ENCODE measurements around the gene TMEM119. TPM values are rescaled to one million over a fixed set of nuclear protein-coding genes. Genes with fewer than 3 reads are reported as not detected.

The TMEM119 gene
- total RNA-seq, 2 experiments from 2014 or later = 2.1 to 2.6 TPM

GRCh38 chr12:108595711-108596647 is 1.9 kb downstream of the TMEM119 start:
- no peaks in the 10 kb centered on the region for H3K9me3 ChIP-seq (ENCODE audit: control insufficient read depth in 1 of 2, insufficient read depth in 1 of 2, low read length in 2 of 2)
- H3K4me3 ChIP-seq (ENCODE audit: low read length) = no peak overlapping the region
- no peaks in the 10 kb centered on the region for H3K36me3 Mint-ChIP-seq (ENCODE audit: low read depth)
- H3K4me3 Mint-ChIP-seq = no peak overlapping the region
- H3K27ac ChIP-seq (ENCODE audit: low read depth in 1 of 2, low read length in 2 of 2) = no peak overlapping the region
- ATAC-seq (ENCODE audit: poor library complexity) (no peak), DNase-seq (no peak)
- POLR2A ChIA-PET = interaction anchor here (1.2 kb wide), 1 partner anchor 11 kb away, joined by 3 read pairs; no protein-coding TSS in a partner anchor
- no peak for TF ChIP-seq CTCF (IDR thresholded peaks at IDR 0.05)
- H3K27me3 Mint-ChIP-seq = no peaks in the 10 kb centered on the region
- H3K36me3 ChIP-seq (ENCODE audit: insufficient read depth, low read length) = no peaks in the 10 kb centered on the region
- H3K4me1 ChIP-seq (ENCODE audit: insufficient read depth, low read length) = no peaks in the 10 kb centered on the region
- no peaks in the 10 kb centered on the region for H3K9me3 Mint-ChIP-seq
- no peak overlapping the region for H3K27ac Mint-ChIP-seq
- intact Hi-C loops (cut with DNase I, micrococcal nuclease) = no loop called here
- CTCF ChIA-PET = no interaction called here
- H3K27me3 ChIP-seq (ENCODE audit: control insufficient read depth in 1 of 2, insufficient read depth in 2 of 2, low read length in 2 of 2) = no peaks in the 10 kb centered on the region
- no peaks in the 10 kb centered on the region for H3K4me1 Mint-ChIP-seq (ENCODE audit: low read depth)

GRCh38 chr12:108594960-108595710 is 2.7 kb downstream of the TMEM119 start:
- H3K27ac ChIP-seq (ENCODE audit: low read depth in 1 of 2, low read length in 2 of 2) = no peak overlapping the region
- no peaks in the 10 kb centered on the region for H3K9me3 ChIP-seq (ENCODE audit: control insufficient read depth in 1 of 2, insufficient read depth in 1 of 2, low read length in 2 of 2)
- intact Hi-C loops (cut with DNase I, micrococcal nuclease) = no loop called here
- Mint-ChIP-seq H3K9me3 (no peaks in the 10 kb centered on the region), H3K27me3 (no peaks in the 10 kb centered on the region), H3K4me3 (no peak overlapping the region), H3K27ac (no peak overlapping the region), H3K36me3 (ENCODE audit: low read depth) (no peaks in the 10 kb centered on the region), H3K4me1 (ENCODE audit: low read depth) (no peaks in the 10 kb centered on the region)
- H3K4me3 ChIP-seq (ENCODE audit: low read length) = no peak overlapping the region
- DNase-seq = no peak
- no peak for TF ChIP-seq CTCF (IDR thresholded peaks at IDR 0.05)
- CTCF ChIA-PET = no interaction called here
- no peaks in the 10 kb centered on the region for H3K36me3 ChIP-seq (ENCODE audit: insufficient read depth, low read length)
- H3K4me1 ChIP-seq (ENCODE audit: insufficient read depth, low read length) = no peaks in the 10 kb centered on the region
- H3K27me3 ChIP-seq (ENCODE audit: control insufficient read depth in 1 of 2, insufficient read depth in 2 of 2, low read length in 2 of 2) = no peaks in the 10 kb centered on the region
- ATAC-seq (ENCODE audit: poor library complexity) = no peak
- POLR2A ChIA-PET = interaction anchor here (1.2 kb wide), 1 partner anchor 11 kb away, joined by 3 read pairs; no protein-coding TSS in a partner anchor

- POLR2A ChIA-PET = no interaction called here
- no peak overlapping the region for H3K4me3 ChIP-seq (ENCODE audit: low read length)
- CTCF ChIA-PET = no interaction called here
- Mint-ChIP-seq H3K4me3 (no peak overlapping the region), H3K9me3 (no peaks in the 10 kb centered on the region), H3K27ac (no peak overlapping the region), H3K36me3 (ENCODE audit: low read depth) (no peaks in the 10 kb centered on the region), H3K27me3 (no peaks in the 10 kb centered on the region), H3K4me1 (ENCODE audit: low read depth) (no peaks in the 10 kb centered on the region)
- ATAC-seq (ENCODE audit: poor library complexity) (no peak), DNase-seq (no peak)
- H3K27me3 ChIP-seq (ENCODE audit: control insufficient read depth in 1 of 2, insufficient read depth in 2 of 2, low read length in 2 of 2) = no peaks in the 10 kb centered on the region
- no peak for TF ChIP-seq CTCF (IDR thresholded peaks at IDR 0.05)
- intact Hi-C loops (cut with DNase I, micrococcal nuclease) = no loop called here
- no peaks in the 10 kb centered on the region for H3K36me3 ChIP-seq (ENCODE audit: insufficient read depth, low read length)
- H3K9me3 ChIP-seq (ENCODE audit: control insufficient read depth in 1 of 2, insufficient read depth in 1 of 2, low read length in 2 of 2) = no peaks in the 10 kb centered on the region
- no peak overlapping the region for H3K27ac ChIP-seq (ENCODE audit: low read depth in 1 of 2, low read length in 2 of 2)
- no peaks in the 10 kb centered on the region for H3K4me1 ChIP-seq (ENCODE audit: insufficient read depth, low read length)
These were observed 3.5 kb downstream of the TMEM119 start for GRCh38 chr12:108594323-108594903.

Measured in CD4-positive, alpha-beta T cell (primary cell).